Hepatic stellate cell (primary cell): ENCODE data around the gene FREM2.

Source experiments
- DNase-seq: peaks from one replicate; pipeline ENCODE4 v3.0.0; 2011; ENCODE audit warnings: low spot score

The FREM2 gene, protein sequence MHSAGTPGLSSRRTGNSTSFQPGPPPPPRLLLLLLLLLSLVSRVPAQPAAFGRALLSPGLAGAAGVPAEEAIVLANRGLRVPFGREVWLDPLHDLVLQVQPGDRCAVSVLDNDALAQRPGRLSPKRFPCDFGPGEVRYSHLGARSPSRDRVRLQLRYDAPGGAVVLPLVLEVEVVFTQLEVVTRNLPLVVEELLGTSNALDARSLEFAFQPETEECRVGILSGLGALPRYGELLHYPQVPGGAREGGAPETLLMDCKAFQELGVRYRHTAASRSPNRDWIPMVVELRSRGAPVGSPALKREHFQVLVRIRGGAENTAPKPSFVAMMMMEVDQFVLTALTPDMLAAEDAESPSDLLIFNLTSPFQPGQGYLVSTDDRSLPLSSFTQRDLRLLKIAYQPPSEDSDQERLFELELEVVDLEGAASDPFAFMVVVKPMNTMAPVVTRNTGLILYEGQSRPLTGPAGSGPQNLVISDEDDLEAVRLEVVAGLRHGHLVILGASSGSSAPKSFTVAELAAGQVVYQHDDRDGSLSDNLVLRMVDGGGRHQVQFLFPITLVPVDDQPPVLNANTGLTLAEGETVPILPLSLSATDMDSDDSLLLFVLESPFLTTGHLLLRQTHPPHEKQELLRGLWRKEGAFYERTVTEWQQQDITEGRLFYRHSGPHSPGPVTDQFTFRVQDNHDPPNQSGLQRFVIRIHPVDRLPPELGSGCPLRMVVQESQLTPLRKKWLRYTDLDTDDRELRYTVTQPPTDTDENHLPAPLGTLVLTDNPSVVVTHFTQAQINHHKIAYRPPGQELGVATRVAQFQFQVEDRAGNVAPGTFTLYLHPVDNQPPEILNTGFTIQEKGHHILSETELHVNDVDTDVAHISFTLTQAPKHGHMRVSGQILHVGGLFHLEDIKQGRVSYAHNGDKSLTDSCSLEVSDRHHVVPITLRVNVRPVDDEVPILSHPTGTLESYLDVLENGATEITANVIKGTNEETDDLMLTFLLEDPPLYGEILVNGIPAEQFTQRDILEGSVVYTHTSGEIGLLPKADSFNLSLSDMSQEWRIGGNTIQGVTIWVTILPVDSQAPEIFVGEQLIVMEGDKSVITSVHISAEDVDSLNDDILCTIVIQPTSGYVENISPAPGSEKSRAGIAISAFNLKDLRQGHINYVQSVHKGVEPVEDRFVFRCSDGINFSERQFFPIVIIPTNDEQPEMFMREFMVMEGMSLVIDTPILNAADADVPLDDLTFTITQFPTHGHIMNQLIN (N-terminal part only)

DNA sequence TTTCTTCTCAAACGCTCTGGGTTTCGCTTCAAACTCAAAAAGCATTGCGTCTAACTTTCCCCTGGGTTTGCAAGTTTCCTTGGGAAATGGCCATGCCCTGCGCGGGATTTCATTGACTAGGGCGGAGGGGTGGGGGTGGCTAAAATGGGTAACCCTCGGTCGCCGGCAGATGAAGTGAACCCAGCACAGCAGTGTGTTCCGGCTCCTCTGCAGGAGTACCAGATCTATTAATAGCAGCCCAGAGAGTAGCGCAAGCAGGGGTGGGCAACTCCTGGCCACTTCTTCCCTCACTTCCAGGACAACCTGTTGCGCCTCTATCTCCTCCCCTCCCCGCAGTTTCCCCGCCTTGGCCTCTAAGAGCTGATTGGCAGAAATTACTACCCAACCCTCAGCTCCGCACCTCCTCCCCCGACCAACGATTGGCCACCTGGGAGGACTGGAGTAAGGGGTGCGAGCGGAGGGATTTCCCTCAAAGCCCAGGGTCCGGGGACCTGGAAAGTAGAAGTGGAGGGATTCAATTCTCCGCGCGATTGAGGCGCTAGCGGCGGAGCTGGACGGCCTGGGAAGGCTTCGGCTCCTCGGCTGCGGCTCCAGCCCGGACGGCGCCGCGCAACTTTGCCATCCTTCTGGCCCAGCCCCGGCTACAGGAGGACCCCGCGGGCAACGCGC lies at the start of gene FREM2:
Gene FREM2 (plus strand): TSS at position 501 of the 669 bp plus-strand sequence. CDS start 268 bp downstream, outside the sequence.
- no peak for DNase-seq

DNA sequence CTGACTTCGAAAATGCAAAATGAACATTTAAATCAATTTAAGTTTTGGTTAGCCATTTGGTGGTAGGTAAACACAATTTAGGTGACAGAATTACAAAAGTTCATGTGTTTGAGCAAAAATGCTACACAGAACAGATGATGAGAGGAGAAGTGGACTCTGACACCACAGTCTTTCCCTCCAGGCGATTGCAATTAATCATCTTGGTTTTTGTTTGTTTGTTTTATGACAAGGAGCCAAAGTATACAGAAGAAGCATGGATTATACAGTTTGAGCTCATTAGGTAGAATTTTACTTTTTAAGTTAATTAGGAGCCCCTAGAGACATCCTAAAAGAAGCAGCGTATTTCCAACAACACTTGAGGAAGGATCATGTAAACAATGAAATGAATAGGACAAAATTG lies 49.3 kb upstream of the FREM2 start:
- no peak for DNase-seq

DNA sequence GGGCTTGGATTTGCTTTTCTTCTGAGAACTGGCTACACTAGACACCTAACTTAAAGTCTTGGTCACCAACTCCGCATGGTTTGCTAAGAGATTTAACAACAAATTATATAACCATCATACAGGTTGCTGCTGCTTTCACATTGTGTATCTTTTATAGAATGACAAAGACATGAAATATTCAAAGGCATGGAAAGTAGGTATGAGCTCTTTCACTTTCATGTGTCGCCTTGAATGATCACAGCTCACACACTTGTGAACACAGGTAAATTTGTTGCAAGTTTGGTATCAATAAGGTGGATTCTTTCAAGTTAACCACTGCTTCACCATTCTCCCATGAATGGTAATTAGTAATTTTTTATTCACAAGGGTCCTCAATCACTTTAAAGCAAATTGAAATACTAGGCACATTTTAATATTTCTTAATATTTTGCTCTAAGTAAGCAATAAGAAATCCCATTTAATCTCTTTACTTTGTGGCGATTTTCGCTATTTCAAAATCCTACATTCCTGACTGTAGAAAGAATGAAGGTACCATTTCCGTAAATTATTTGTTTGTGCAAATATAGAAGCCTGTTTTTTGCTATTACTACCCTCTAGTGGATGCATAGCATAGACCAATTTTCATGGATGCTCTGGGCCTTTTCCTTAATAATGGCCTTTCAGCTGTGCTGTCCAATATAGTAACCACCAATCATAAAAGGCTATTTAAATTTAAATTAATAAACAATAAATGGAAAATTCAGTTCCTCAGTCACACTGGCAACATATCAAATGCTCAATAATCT lies 45.5 kb upstream of the FREM2 start:
- no peak for DNase-seq

DNA sequence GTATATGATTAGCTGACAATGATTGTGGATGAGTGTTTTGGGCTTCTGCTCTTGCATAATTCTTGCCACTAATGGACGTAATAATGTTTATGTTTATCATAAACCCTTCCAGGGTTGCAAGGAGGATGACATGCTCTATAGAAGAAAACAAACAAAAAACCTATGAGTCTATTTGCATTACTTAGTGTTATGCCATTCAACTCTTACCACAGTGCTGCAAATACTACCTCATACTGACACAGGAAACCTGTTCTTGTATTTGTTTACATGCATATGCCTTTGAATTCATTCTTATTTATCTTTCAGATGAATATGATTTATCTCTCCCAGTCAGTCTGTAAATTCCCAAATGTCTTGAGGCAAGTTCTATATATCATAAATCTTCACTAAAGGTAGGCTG lies 39.6 kb upstream of the FREM2 start:
- no peak for DNase-seq

DNA sequence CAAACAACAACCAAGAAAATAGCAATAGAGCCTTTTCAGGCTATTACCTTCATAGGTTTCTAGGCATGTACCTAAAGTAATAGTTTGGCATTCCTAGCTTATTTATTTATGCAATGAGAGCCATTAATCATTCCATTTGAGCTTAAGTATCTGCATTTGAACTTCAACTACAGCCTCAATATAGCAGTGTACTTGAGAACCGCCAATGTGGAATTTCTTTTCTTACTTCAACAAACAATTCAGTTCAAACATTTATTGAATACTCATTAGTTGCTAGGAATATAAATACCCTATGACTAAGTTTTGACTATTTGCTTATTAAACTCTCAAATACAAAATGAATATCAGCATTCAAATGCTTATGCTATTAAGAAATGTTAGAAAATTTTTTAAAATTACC lies 38.0 kb upstream of the FREM2 start:
- no peak for DNase-seq

DNA sequence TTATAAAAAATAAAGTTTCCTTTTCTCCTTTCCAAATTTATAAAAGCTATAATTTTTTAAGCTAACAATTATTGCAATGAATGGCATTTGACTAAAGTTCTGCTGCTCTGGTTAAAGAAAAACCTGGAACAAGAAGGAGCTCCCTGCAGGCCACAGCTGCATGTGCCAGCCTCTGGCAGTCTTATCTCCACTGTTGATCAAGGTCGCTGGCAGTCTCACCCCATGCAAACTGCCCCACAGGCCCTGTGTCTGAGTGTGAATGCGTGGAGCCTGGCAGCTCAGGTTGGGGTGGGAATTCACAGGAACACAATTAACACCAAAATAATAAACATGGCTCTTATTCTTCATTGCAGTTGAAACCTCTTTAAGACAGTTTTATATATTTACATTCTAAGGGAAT lies 30.2 kb upstream of the FREM2 start:
- DNase-seq, result no peak

DNA sequence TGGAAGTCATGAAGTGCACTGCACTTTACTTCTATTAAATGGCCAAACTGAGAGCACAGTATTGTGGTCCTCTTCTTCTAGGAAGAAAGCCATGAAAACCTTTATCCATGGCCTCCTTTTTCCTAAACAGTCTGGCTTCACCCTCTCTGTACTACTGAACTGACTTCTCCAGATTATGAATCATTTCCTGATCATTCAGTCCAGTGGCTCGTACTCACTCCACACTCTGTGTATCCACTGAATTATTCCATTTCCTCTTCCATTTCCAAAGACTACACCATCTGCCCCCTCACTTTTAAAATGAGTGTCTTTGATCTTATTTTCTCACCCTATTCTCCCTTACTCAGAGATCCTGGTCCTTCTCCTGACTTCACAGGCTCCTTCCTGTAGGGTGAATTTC lies 29.7 kb upstream of the FREM2 start:
- DNase-seq, result no peak

DNA sequence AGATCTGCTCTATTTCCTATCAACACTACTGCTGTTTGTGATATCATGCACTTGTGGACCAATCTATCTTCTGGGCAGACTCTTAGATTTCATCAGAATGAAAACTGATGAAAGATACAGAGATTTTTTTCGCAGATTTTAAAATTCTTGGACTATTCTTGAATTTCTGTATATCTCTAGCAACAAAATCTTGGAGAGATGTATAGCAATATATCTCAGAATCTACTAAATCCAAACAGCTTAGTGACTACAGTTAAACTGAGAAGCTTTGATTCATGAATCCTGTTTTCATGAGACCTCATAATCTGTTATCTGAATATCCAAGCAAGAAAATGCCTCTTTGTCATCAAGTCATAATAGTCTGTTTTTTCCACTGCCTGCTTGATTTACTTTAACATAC lies 28.0 kb upstream of the FREM2 start:
- DNase-seq, result no peak

DNA sequence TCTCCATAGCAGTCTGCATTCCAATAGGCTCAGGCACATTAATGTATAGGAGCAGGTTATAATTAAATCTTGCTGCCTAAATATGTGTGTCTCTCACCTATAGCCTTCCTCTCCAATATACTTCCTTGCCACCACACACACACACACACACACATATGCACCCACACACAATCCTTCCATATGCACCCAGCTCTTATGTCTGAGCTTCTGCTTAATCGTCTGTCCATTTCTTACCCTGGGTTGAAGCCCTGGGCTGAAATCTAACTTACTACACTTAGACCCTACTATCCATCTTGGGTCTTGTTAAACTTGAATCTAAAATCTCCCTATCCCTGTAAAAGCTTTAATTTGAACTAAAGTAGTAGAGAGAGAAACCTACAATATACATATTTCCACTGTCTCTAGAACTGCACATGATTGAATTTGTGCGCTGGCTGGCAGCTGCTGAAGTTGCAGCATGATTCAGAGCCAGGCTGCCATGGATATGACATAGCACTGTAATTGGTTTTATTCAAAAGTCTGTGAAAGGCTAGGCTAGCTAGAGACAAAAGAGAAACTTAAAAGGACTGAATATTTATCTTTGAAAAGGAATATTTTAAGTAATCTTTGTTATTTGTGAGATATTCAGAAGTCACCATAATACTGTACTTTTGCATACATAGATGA lies 25.7 kb upstream of the FREM2 start:
- DNase-seq, result no peak

DNA sequence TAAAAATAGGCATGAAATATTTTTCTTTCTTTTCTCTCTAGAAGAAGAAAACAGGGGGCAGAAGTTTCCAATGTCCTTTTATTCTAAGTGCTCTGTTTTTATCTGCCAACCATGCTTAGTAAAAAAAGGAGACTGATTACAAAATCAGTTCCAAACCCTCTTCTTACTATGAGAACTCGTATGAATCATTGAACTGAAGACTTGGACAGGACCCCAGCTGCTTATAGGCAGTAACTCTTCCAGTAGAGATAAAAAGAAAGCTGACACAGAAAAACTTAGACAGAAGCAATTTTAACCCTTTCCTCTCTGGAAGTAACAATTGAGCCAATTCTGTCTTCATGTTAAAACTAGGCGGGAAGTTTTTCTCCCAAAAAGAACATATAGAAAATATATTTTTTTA lies 24.5 kb upstream of the FREM2 start:
- DNase-seq, result no peak

DNA sequence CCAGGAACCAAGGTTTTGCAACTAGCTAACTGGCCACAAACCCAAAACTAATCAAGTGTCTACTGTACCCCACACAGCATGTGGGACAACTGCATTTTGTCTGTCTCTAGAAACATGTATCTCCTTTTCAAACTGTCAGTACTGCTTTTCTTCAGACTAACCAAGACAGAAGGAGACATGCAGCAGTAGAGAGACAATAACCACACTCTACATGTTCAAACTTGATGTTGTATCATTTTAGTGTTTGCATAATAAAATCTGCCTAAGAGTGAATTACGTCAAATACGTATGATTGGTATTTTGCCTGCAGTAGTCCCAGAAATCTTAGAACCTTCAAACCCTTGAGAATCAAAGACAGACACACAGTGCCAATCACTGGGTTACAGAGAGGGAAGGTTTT lies 22.0 kb upstream of the FREM2 start:
- DNase-seq, result no peak

DNA sequence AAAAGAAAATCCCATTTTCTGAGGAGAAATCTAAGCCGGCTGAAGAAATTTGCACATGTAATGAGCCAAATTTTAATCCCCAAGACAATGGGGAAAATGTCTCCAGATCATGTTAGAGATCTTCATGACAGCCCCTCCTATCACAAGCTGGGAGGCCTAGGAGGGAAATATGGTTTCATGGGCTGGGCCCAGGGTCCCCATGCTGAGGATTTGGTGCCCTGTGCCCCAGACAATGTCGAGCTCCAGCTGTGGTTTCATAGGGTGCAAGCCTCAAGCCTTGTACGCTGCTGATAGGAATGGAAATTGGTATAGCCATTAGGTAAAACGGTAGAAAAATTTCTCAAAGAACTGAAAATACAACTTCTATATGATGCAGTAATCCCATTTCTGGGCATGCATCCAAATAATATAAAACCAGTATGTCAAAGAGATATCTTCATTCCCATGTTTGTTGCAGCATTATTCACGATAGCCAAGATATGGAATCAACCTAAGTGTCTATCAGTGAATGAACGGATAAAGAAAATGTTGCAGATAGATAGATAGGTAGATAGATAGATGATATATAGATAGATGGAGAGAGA lies 19.3 kb upstream of the FREM2 start:
- no peak for DNase-seq

DNA sequence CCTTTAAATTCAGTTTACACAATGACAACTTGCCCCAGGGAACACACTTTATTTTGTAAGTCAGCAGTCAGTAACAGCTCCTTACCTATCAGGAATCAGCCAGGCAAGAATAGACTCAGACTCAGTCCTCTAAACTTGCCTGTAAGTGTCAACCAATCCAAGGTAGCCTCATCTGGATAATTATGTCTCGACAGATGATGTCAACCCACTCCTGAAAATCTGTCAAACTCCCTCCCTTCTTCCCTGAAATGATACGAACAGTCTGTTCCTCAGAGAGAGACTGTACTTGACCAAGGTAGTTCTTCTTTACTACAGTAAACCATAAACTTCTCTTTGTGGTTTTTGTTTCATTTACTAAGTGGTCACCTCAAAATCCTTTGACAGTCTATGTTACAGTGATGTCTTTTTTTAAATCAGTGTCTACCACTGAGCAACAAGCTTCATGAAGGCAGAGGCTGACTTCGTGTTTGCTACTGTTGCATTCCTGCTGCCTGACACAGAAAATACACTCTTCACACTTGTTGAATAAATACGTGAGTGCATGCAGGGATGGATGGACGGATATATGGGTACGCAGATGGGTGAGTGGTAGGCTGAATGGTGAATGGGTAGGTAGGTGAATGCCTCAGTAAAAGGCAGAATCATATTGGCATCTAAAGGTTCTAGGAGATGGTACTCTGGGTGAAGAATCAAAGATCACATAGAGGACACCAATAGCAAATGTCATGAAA lies 17.5 kb upstream of the FREM2 start:
- DNase-seq, result no peak

DNA sequence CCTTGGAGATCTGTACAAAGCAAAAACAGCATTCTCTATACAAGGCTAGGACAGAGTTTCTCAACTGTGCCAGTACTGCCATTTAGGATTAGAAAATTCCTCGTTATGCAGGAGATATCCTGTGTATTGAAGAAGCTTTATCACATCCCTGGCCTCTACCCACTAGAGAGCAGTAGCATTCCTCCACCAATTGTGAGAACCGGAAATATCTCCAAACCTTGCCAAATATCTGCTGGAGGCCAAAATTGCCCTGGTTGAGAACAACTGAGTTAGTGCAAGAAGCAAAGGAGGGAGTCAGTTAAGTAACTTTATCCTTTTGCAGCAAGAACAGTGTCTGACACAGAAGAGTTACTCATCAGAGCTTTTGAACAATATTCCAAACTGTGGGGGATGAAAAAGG lies 16.2 kb upstream of the FREM2 start:
- no peak for DNase-seq

DNA sequence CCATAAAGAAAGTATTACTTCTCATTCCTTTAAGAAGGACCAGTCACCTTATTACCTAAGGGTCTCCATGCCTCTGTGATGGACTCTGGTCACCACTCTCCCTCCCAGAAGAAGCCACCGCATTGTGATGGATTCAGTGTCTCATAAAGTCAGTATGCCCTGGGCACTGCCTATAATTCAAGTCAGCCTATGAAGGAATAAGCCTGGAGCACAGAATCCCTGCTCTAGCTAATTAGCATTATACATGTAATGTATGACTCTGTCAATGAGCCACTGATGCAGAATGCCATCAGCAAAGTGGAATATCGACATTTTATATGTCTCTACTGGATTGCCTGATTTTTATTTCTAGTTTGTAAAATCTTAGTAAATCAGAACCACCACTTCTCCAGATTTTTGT lies 14.9 kb upstream of the FREM2 start:
- DNase-seq, result no peak

DNA sequence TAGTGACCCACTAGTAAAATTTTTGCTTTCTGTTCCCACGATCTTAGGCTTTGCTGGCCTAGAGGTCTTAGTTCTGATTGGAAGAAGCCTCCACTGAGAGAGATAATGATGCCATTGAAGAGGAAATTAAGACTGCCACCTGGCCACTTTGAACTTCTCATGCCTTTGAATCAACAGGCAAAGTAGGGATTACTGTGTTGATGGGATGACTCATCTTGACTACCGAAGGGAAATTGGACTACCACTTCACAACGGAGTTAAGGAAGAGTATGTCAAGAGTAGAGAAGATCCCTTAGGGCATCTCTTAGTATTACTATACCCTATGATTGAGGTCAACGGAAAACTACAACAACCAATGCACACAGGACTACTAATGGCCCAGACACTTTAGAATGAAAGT lies 12.7 kb upstream of the FREM2 start:
- DNase-seq, result no peak

DNA sequence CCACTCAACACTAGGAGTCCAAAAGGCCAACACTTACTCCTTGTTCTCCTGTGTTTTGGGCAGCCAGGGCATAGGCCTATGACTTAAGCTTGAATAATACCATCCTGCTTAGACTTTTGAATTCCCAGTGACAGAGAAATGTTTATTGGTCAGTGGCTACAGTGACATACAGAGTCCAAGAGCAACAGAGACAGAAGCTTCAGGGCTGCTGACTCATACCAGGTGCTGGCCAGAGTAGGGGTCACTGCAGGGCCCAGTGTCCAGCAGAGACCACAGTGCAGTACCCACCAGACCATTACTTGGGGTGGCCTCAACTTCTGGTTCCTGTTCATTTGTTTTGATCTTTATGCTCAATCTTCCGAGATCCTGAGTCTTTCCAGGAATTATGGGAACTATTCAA lies 6.0 kb upstream of the FREM2 start:
- DNase-seq, result no peak

DNA sequence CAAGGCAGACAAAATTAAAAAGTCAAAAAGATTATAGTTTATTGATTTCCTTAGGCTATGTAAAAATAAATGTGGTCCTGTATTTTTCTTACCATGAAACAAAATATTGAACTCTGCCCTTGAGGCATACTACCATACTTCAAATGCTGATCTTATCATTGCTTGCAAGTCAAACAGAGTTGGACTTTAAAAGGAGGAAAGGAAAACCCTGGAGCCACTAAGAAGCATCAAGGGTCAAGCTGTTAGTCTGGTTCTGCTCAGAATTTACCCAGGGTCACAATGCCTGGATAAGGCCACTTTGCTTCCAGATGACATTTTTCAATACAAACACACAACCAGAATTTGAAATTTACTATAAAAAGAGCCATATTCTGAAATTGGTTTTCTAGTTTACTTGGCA lies 2.2 kb upstream of the FREM2 start:
- DNase-seq, result no peak

DNA sequence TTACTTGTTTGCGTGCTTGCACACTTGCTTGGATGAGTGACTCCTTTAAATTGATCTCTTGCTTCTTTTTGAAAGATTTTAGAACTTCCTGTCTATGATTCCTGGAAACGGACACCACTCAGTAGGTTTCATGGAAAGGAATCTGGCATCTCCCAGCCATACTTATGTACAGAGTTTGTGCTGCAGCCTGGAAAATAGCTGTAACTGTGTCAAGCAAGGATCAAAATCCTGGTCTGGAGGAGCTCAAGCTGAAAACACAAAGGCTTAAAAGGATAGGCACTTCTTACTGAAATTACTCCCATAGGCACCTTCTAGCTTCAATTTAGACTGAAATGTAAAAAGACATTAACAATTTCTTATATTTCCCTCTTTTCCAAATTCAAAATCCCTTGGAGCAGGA lies 1.4 kb upstream of the FREM2 start:
- DNase-seq, result no peak
